ENCODE data around the gene CCDC70.
"Not testable (repeated sequence)": the region's sequence is repeated elsewhere in the genome, so short reads cannot be mapped to it uniquely, and the experiment has no call there.

CCDC70 gene

DNA sequence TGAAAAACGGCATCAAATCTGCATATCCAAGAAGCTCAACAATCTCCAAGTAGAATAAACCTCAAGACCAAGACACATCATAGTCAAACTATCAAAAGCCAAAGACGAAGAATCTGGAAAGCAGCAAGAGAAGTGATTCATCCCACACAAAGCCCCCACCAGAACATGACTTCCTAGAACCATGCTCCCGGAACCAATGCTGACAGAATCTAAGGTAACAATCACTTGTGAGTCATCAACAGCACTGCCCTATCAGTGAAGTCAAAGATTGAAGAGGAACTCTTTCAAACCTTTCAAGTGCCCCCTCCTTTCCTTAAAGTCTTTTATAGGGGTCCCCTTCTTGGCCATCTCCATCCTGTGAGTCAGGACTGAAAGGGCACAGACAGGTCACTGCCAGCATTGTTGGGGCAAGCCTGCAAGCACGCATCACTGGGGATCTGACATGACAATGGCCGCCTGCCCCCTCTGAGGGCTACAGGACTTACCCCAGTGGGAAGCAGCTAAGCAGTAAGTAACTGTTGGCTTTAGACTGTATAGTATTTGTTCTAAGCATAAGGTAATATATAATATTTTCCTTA is at the start of gene CCDC70:
Gene CCDC70 (plus strand): TSS at position 247 of the 578 bp plus-strand sequence. CDS start 3,443 bp downstream, outside the sequence.
- no peak for DNase-seq

DNA sequence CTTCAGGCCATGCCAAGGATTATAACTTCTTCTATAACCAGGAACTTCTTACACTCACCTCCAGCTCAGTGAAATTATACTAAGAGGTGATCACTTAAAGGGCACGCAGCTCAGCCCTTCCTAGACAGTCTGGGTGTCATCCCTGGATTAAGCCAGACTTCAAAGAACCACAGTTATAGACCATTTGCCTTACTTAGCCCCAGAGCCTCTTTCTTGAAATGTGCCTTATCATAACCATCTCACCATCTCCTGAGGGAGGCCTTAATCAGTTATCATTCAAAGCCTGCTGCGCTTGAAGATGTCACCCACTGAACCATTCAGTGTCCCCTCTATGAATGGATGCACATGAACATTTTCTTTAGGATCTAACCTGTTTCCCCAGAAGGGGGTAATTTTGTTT is 47.7 kb upstream of the CCDC70 start:
- no peak for DNase-seq

DNA sequence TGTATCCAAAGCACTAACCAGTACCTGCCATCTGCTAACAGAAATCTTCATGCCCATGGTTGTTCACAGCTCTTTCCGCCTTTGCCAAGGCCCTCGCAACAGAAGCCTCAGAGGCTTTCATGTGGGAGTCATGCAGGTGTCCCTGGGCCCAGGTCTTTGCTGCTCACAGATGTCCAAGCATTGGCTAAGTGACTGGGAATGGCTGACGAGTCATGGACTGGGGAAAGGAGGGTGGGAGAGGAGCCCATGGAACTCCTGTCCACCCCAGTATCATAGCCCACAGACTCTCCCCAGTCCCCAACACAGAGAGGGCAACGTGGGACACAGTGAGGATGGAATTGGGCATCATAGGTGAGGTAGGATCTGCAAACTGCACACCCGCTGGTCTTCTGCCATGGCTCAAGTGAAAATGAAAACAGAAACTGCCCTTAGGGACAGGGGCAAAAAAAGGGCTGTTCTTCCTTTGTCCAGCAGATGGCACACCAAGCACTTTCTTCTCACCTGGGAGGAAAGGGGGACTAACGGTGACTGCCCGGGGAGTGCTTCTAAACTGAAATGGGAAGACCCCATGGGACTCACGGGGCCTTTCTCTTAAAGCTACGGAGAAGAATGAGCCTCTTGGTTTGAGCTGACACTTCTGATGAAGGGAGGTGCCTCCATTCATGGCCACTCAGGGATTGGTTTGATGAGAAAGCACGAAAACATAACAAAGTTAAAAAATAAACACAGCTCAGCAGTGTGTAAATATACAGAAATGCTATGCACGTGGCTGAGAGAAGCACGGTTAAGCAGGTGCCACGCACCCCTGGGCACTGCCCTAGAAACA is 46.7 kb upstream of the CCDC70 start:
- DNase-seq: peak; percentile 30

DNA sequence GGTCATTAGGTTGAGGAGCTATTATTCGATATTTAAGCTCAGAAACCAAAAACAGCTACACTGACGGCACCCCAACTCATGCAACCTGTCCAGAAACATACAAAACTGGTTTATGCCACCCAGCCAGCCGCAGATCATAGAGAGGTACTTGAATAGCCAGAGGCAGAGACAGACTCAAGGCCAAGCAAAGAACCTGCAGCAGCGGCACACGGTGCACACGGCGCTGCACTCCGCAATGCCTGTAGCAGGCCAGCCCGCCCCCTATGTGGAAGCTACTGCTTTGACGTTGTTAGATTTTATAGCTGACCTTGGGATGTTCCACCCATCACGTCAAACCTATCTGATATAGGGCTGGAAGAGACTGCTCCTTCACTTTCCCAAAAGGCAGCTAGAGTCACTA is 45.9 kb upstream of the CCDC70 start:
- DNase-seq: no peak

DNA sequence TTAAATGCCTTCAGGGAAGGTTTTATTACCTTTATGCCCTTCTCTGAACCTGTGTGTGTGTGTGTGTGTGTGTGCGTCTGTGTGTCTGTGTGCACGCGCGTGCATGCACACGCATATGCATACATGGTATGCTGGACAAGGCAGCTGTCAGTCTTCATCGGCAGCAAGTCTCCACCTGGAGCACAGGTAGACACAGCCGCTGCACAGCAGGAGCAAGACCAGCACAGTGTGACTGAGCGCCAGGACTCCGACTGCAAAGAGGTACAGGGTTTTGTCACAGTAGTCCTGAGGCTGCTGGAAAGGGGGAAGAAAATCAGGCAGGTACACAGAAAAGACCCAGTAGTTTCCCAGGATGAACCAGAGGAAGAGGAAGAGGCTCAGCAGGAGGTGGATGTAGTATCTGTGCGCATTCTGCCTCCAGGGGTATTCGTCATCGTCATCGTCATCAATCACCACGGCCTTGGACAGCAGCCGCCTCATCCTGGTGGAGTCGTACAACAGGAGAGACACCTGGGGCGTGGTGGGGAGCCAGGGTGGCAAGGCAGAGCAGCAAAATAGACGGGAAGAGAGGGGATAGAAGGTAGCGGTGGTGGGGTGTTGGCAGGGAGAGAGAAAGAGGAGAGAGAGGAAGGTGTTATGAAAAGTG is 45.0 kb upstream of the CCDC70 start:
- DNase-seq: no peak

DNA sequence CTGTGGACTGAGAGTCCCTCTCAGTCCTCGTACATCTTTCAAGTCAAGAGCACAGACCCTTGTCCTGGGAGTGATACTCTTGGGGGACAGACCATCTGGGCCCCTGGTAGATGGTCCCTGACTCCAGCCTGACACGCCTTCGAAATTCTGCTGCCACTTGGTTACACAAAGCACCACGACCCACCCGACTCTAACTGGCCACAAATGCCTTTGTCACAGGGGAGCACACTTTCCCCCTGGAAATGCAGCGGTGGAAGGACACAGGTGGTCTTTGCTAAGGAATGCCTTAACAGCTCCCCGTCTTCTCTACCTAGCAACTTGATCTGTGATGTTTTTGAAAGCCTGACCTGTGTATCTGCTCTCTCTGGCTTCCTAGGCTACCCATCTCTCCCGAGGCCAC is 44.1 kb upstream of the CCDC70 start:
- DNase-seq: no peak

DNA sequence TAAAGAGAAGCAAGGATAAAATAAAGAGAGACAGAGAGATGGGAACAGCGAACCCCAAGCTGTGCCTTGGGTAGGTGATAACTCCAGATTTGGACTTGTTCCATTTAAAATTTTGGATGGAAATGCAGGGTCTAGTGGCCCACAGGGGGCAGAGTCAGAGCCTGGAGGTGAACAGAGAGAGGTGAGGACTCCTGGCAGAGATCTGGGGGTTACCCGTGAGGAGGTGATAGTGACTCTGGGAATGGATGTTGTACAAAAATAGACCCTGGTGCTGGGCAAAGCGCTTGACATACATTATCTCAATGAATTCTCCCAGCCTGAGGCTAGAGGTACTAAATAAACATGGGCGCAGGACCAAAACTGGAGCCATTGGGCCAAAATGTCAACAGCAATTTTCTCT is 43.5 kb upstream of the CCDC70 start:
- no peak for DNase-seq

DNA sequence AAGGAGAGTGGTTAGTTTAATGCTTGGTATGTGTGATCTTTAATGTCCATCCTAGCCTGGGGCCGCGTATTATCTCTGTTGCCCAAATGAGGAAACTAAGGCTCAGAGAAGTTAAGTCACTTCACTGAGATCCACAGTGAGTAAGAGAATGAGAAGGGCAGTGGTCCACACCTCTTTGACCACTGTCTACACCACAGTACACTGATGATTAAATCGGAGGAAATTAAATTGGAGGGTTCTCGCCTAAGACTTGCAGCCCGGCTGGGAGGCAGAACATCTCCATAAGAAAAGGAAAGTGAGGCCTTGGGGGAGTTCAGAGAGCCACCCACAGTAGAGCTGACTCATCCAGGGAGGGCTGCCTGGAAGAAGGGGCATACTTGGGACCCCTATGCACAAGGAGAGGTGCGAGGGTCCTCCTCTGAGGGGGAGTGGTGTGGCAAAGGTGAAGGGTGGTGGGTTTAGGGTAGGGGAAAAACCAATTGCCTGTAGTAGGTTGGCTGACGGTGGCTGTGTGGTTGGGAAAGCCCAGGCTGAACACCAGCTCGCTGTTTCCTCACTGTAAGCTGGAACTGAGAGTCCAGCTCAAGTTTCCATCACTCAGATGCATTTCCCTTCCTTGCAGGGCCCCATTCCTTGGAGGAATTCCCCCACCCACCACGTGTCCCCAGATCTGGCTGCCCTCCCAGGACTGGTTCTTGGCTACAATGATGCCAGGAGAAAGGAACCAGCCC is 42.8 kb upstream of the CCDC70 start:
- no peak for DNase-seq

DNA sequence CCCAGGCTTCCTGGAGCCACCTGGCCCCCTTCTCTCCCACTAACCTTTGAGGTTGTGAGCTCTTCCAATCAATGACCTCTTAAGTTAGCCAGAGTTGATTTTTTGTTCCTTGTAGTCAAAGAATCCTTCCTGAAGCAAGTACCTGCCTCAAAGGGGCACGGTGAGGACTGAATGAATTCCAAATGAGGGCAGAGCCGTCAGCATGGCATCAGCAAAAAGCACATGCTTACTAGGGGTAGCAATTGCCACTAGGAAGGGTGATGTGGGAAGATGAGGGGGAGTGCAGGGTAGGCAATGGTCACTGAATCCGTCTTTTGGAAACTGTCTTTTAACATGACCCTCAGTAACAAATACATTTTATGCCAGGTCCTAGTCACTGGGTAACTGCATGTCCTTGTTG is 42.2 kb upstream of the CCDC70 start:
- DNase-seq: no peak

DNA sequence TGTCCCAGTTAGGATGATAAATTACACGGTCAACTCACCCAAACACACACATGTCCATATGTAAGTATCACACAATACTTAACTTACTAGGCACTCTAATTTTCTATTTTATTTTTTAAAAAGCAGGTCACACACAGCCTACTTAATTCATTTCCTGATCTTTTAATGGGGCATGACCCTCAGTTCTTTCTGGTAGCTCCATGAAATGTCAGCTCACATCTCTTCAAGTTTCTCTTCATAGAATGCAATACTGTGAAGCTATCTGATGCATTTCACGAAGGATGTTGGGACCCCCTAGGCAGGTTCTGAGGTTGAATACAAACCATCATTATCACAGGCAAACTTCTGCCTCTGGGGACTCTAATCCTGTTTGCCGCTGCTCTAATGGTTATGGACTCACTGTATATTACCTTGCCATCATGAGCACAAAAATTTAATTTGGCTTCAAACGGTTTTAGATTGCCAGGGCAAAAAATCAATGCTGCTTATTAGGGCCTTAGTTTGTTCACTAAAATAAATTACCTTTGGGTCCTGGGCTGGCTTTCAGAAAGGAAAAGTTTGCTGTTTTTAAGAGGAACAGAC is 41.7 kb upstream of the CCDC70 start:
- no peak for DNase-seq

DNA sequence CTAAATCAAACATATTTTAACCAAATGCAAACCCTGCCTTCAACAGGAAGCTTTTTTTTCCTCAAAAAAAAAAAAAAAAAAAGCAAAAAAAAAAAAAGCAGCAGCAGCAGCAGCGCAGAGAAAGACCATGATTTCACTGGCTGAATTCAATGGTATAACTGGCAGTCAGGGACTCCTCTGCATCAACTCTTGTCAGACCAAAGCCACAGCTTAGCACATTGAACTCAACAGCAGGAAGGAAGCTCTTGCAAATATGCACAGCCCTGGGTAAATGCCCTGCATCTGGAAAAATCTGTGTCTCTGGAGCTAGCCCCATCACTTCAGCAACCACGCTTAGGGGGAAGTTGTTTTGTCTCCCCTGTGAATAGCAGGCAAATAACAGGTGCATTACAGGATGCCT is 40.2 kb upstream of the CCDC70 start:
- no peak for DNase-seq

DNA sequence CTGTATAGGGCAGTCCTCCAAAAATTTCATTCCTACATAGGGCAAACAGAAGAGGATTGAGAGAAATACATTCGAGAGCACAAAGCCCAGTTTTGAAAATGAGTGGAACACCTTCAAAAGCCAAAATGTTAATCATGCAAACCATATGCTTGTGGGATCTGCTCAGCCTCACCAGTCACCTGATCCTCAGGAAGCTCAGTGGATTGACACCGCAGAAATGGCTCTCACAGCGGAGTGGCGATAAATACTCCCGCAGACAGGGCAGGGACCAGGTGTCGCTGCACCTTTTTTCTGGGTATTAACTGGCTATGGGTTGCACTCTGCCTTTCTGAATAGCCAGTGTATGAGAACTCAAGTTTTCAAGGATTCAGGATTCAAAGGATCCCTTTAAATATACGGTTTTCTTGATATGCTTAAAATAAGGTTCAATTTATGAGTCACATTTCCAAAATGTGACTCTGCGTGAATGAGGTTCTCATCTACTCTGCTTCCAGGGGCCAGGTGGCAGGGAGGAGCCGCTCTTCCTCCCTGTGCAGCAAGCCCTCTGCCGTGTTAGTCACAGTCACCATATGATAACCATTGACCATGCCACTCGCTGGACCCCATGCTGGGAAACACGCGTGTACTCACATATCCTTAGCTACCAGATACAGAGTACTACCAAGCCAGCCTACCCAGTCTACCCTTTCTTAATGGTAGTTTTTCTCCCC is 39.5 kb upstream of the CCDC70 start:
- DNase-seq: no peak

DNA sequence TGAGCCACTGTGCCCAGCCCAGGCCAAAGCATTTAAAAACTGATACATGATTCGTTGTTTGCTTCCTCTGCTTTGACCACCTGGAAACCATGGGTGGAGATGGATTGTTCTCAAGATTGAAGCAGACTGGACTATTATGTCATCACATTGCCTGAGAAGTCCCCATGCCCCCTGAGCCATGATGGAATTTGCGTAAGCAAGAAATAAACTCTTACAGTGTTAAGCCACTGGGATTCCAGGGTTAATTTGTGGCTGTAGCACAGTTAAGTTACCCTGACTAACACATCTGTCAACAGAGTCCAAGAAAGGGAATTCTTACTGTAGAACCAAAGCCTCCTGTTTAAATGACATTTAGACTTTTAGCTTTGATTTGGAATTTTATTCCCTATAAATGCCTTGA is 38.4 kb upstream of the CCDC70 start:
- no peak for DNase-seq

DNA sequence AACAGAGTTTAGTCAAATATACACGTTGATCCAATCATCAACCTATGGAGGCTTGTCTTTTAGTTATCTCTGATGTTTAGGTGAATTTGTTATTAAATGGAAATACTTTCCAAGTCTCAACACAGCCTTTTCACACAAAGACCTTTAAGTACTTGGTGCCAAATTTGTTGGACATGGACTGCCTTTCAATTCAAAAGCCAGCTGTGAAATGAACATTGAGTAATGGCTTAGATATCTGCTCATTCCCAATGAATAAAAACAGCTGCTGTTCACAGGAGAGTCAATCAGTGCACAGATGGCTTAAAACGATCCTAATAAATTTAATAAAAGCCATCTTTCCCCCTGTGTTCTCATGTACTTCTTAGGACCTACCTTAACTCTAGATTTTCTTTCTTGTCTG is 37.9 kb upstream of the CCDC70 start:
- no peak for DNase-seq

DNA sequence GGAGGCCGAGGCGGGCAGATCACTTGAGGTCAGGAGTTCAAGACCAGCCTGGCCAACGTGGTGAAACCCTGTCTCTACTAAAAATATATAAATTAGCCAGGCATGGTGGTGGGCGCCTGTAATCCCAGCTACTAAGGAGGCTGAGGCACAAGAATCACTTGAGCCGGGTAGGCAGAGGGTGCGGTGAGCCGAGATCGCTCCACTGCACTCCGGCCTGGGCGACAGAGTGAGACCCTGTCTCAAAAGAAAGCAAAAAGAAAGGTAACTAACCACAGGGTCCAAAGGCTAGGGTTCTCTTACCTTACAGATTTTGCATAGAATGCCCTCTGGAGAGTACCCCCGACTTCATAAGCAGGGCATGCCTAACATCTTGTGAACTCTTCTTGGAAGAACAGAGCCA is 37.1 kb upstream of the CCDC70 start:
- DNase-seq: not testable (repeated sequence)

DNA sequence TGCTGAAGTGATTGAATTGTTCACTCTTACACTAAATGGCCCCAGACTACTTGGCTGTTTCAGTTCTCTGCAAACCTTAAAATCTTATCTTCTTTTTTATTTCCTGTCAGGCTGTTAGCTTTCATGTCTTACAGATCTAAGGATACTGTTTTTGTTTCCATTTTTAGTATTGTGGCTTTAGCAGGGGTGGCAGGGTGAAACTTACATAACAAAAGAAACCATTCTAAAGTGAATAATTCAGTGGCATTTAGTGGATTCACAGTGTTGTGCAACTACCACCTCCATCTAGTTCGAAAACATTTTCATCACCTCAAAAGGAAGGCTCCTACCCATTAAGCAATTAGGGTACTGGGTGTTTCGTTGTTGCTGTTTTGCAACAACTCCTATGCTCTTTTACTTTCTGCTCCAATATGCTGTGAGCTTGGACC is 36.6 kb upstream of the CCDC70 start:
- DNase-seq: no peak

DNA sequence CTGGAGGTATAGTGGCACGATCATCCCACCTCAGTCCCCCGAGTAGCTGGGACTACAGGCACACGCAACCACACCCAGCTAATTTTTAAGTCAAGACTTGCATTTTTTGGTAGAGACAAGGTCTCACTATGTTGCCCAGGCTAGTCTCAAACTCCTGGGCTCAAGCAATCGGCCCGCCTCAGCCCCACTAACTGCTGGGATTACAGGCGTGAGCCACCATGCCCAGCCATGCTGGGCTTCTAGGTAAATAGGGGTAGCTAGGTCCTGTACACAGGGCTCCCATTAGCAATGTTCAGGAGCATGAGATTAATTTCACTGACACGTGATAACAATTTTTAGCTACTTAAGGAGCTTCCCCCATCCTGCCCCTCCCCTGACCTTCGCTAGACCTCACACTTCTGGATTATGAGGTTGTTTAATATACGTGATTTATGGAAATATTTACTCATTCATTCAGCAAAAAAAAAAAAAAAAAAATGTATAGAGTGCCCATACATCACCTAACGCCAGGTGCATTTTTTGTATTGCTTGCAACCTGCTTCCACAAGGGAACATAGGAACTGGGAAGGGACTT is 36.0 kb upstream of the CCDC70 start:
- DNase-seq: no peak

DNA sequence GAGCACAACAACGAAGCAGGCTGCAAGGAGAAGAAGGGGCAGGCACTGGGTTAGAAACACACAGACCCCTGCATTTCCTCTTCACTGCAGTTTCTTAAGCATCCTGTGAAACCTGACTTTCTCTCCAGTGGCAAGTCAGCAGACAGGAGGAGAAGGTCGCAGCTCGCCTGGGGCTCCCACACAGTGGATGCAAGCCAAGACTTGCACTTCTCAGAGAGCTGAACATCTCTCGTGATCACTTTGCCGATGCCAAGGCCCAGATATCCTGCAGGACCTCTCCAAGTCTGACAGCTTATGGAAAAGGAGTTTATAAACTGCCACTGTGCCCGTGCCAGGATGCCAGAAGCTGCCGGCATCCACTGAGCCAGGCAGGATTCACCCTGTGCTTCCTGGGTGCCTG is 35.2 kb upstream of the CCDC70 start:
- no peak for DNase-seq

DNA sequence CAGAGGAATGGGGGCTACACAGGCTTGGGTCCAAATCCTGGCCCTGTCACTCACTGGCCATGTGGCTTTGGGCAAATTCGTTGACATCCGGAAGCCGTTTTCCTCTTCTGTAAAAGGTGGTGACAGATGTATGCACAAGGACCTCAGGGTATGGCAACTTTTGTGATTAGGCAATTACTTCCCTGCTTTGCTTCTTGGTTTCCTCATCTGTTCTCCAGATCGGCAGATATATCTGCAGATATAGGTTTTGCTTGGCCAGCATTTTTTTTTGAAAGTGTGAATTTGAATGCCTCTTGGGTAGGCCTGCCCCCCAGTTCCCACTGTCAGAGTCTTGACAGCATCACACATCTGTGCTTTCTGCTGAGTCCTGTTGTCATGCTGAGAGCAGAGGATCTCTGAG is 34.5 kb upstream of the CCDC70 start:
- no peak for DNase-seq

DNA sequence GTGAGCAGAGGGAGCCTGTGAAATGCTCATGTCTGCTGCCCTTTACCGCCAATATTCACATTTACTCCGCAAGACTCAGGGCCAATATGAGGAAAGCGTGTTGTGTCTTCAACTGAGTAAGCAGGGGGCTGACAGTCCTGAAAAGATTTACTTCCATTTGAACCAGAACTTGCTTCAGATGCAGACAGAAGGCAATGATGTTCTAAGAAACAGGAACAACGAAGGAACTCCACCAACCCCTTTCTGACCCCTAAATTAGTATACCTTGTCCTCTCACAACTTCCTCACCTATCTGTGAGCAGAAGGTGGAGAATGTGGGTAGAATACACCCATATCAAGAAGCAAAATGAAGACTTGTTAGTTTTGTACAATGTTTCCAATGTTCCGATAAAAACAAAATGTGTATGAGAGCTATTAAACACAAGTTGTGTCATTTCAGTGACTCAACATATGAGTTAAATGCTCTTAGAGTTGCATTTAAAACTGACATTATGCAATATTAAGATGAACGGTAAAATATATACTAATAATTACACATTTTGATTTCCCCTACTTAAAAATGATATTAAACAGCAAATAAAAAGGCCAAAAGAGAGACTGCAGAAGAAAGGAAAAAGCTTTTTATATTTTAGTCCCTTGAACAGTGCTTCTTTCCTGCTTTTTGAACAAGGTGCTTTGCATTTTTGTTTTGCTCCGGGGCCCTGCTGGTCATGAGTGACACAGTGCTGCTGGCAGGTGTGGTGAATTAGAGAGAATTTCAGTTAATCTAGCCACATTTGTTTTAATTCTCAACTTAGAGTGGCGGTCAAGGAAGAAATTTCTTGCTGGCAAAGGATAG is 32.8 kb upstream of the CCDC70 start:
- no peak for DNase-seq

DNA sequence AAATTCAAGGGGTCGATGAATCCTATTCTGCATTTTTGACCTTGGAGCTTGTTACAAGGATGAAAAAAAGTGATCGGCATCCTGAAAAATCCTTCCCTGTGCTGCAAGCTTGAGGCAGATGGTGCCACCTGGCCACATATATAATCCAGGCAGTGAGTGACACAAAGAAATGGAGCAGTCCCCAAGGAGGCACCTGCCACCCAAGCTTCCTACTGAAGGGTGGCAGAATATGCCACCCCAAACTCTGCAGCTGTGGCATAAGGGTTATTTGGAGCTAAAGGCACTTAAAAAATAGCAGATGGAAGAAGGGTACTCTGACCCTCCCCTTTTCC is 32.2 kb upstream of the CCDC70 start:
- no peak for DNase-seq

Measured in SHP77 treated with DMSO at 0.1 percent for 48 hours (cell line).